ENCODE data around the gene KIF21A.

- TF ChIP-seq, protein P1, sequence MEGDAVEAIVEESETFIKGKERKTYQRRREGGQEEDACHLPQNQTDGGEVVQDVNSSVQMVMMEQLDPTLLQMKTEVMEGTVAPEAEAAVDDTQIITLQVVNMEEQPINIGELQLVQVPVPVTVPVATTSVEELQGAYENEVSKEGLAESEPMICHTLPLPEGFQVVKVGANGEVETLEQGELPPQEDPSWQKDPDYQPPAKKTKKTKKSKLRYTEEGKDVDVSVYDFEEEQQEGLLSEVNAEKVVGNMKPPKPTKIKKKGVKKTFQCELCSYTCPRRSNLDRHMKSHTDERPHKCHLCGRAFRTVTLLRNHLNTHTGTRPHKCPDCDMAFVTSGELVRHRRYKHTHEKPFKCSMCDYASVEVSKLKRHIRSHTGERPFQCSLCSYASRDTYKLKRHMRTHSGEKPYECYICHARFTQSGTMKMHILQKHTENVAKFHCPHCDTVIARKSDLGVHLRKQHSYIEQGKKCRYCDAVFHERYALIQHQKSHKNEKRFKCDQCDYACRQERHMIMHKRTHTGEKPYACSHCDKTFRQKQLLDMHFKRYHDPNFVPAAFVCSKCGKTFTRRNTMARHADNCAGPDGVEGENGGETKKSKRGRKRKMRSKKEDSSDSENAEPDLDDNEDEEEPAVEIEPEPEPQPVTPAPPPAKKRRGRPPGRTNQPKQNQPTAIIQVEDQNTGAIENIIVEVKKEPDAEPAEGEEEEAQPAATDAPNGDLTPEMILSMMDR (IDR thresholded peaks at IDR 0.05) = no peak
- TF ChIP-seq POLR2A (IDR thresholded peaks at IDR 0.05) = no peak
Observed at GRCh38 chr12:39389399-39390150, 53.3 kb downstream of the KIF21A start.
